GM21723 (cell line): ENCODE measurements around the gene C1orf159.

Experiments used
- ATAC-seq: cut with Tn5 transposase; IDR thresholded peaks from one replicate; pipeline ENCODE4 v1.9.1; 2021; ENCODE audit warnings: mild to moderate bottlenecking, moderate library complexity; ENCODE audit not compliant: unreplicated experiment

Gene C1orf159

DNA sequence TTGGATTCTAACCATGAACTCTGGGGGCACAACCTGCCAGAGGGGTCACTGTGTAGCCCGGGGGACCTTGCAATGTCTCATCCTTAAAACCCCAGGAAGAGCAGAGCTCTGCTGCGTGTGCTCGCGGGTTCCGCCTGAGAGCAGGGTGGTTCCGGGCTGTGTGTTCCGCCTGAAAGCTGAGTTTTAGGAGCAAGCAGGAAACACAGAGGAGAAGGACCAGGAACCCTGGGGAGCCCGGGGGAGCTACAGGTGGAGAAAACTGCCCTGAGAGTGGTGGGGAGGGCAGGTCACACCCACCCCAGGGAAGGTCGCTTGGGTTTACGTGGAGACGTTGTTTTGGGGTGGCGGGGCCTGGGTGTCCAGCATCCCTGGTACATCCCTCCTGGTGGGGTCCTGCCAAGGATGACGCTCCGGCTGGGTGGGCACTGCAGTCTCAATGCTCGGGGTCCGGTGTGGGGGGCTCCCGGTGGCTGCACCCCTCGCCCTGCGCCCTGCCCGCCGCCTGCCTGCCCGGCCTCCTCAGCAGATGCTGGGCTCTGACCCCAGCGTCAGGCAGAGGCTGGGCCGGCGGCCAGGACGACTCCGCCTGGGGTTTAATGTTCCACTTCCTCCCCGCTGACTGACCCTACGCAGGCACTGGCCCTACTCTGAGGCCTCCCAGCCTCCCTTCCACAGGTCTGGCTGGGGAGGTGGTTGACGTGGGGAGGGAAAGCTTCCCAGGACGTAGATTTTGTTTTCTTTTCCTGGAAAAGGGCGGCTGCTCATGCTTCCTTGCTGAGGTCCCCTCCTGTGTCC, 17.3 kb upstream of the C1orf159 start:
- ATAC-seq, result no peak

DNA sequence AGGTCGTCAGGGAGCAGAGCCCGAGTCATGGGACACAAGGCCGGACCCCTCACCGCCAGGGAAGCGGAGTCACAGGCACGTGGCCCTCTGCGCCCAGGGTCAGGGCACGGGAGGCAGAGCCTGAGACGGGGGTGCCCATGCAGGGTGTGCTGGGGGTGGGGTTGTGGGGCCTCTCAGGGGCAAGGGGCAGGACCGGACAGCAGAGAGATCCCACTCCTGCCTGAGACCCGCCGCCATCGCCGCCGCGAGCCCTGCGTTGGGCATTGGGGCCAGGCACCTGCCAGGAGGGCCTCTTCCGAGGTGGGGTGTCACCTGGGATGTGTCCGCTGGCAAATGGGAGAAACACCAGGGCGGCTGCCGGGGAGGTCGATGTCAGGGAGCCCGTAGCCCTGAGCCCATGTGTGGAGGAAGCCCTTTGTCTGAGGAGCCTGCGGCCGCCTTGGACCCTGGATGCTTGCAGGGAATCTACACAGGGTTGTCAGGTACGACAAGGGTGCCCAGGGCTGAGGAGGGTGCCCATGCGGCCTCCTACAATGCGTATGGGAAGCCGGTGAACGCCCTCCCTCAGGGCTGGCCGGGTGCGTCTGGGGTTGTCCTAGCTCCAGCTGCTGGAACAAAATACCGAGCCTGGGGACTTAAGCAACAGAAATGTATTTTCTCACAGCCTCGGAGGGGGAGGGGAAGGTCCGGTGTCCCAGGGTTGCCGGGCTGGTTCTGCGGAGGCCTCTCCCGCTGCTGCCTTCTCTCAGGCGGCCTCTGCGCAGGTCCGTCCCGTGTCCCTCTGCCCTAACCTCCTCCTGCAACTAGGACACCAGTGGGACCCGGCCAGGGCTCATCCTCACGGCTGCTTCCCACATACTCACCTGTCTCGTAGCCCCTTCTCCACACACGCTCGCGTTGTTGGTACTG, 16.4 kb upstream of the C1orf159 start:
- no peak for ATAC-seq

DNA sequence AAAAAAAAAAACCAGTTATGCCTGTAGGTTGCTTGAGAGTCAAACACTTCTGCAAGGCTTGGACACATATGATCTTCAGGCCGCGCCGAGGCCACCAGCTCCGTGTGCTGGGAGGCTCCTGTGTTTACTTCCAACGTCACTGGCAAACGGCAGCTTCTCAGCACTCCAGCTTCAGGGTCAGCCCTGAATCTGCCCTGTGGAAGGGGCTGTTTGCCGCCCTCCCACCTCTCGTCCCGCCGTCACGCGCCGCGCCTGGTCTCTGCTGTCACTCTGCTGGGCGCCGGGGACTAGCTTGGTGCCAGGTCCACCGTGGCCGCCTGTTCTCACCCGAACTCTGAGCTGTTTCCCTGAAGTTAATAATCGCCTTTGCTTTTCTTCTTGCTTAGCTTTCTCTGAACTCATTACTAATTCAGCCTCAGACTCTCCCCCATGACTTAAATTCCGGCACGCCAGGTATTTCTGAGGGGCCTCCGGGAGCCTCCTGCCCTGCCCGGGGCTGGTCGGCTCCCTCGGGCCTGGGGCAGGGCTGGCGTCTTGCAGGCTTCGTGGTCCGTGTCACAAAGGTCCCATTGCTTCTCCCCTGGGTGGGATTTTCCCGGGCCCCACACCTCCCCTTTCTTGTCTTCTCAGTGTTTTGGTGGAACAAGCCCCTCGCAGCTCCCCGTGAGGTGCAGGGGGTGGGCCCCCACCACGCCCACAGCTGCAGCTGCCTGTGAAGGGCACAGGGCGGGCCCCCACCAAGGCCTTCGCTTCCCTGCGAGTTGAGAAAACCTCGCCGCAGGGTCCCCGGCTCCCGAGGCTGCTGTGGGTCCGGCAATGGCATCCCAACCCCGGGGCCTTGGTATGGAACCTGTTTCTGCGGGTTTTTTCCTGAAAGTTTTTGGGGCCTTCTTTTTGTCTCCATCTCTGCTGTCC, 14.6 kb upstream of the C1orf159 start:
- ATAC-seq, result no peak

DNA sequence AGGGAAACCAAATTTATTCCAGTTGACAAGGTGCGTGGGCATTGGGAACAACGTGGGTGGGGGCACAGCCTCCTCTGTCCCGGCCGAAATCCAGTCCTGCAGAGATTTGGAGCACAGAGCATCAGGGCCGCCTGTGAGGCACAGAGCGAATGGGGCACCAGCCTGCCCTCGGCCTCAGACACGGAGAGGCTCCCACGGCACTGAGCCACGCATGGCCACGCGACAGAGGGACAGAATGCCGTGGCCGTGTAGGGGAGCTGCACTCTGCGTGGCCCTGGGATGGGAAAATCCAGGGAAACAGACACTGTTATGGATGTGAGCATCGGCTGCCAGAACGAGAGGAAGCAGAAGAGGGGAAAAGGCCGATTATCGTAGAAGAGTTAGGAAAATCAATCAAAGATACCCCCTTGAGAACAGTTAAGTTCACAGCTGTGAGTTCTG, 13.5 kb upstream of the C1orf159 start:
- ATAC-seq, result no peak

DNA sequence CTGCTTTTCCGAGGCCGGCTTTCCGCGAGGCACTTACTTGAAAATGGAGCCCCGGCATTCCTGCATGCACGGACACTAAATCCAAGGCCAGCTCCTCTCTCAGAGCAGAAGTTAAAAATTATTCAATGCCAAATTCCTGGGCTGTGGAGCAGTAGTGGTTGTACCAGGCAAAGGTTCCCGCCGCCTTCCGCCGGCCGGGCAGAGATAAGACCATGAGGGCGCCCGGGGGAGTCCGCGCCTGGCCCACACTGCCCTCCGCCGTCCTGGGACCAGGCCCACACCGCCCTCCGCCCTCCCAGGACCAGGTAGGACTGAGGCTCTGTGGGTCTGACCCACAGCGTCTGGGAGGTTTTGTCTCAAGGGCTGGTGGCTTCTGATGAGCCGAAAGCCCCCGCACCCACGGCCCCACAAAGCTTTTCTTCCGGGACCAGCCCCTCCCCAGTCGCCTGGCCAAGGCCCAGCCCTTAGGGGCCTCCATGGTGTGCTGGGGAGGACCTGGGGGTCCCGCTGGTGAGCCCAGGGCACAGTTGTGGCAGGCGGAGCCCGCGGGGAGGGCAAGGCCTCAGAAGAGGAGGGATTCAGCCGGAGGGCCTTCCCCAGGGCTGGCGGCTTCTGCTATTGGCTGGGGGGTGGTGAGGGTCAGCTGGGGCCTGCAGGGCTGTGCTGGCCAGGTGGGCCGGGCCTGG, 12.7 kb upstream of the C1orf159 start:
- no peak for ATAC-seq

DNA sequence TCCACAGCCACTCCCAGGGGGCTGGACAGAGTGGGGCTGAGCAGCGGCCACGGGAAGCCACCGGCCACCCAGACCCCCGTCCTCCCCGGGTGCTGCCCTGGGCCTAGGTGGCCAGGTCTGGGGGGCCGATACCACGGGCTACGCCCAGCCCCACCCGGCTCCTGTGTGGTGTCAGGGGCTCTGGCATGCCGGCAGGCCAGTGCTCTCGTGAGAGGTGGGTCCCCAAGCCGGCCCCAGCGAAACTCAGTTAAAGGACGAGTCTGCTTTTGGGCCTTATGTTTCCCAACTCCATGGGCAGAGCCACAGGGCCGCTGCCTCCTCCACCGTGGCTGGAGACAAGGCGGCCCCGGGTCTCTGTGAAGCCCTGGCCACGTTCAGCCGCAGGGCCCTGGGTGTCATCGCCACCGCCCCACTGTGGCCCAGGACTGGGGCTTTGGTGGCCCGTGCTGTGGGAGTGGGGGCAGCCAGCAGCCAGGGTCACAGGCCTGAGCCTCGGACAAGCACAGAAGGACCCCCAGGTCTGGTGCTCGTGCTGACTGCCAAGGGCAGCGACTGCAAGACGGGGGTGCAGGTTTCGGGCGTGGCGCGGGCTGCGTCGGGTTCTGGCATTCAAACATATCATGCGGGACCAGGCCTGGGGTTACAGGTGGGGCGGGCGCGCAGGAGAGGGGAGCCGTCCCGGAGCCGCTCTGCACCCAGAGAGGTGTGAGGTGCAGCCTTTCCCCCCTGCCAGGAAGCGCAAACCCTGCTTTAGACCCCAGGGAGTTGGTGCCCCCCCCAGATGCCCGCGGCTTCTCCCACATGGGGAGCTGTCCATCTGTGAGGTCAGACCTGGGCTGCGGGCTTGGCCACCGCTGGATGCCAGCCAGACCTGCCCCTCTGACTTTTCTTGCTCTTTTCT, 11.9 kb upstream of the C1orf159 start:
- ATAC-seq, result no peak

DNA sequence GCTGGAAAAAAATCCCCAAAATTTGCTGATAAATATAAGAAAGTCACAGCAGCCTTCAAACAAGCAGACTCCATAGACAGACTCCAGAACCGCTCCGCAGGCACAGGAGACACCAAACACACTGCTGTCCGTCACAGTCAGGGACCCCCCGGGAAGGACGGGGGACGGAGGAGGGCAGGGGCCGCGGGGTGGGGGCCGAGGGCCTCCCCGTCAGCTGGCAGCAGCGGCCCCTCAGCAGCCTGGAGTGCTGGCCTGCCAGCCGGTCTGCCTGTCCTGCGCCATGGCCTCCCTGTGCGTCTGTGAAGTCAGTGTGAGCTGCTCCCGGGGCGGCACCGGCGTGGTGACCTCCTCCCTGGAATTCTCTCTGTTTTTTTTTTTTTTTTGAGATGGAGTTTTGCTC, 10.1 kb upstream of the C1orf159 start:
- no peak for ATAC-seq

DNA sequence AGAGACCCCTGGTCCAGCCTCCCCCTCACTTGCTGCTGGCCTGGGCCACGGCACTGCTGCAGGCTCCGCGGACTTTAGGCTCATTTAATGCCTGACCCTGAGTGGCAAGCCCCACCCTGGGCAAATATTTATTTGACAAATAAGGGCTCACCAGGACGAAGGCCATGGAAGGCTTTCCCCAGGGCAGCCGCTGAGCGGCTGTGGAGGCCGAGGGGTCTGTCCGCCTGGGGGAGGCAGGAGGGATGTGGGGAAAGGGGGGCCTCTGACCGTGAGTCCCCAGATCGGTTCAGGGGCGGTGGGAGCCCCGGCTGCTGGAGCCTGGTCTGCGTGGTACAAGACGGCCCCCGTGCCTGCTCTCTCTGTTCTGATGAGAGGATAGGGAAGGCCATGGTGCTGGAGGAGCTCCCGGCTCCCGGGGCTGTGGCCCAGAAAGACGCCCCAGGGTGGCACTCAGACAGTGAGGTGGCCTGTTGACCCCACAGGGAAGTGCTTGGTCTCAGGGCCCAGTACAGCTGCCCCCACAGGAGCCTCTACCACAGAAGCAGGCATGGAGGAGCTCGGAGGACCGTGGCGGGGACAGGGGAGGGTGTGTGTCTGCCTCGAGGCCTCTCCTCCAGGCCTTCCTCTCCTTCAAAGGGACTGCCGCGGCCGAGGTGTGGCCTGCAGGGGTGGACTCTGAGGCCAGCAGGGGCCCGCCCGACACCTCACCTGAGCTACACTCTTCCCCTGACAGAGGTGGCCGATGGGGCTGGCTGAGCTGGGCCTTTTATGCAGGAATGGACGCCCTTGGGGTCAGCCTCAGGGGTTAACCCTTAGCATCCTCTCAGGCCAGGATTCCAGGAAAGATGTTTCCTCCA, 9.1 kb upstream of the C1orf159 start:
- ATAC-seq, result no peak

DNA sequence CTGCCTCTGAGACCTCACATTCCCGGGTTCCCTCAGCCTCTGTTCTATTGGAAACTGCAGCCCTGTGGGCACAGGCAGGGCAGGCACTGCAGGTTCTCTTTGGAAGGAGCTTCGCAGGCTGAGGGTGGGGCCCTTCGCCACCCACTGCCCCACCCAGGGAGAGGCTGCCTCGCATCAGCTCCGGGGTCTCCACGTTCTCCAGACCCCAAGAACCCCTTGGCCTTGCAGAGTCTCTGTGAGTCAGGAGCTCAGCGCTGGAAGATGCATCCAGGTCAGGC, 8.6 kb upstream of the C1orf159 start:
- ATAC-seq, result no peak

DNA sequence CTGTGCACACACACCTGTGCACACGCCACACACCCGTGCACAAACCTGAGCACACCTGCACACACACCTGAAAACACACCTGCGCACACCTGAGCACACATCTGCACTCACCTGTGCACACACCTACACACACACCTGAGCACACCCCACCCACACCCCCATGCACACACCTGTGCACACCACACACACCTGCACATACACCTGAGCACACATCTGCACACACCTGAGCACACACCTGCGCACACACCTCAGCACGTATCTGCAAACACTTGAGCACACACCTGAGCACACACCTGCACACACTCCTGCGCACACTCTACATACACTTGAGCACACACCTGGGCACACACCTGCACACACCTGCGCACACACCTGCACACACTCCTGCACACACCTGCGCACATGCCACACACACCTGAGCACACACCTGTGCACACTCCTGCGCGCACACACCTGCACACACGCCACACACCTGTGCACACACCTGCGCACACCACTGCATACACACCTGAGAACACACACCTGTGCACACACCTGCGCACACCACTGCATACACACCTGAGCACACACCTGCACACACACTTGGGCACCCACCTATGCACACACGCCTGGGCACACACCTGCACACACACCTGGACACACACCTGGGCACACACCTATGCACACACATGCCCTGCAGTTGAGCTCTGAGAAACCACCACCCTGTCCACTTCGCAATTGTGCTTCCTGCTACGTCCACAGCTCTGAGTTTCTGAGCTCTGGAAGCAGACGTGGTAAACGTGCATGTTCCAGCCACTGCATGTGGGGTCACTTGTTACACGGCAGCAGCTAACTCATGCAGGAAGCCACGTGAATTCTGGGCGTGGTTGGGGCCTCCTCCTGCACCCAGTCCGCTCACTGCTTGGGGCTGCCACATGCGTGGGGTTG, 8.0 kb upstream of the C1orf159 start:
- no peak for ATAC-seq

DNA sequence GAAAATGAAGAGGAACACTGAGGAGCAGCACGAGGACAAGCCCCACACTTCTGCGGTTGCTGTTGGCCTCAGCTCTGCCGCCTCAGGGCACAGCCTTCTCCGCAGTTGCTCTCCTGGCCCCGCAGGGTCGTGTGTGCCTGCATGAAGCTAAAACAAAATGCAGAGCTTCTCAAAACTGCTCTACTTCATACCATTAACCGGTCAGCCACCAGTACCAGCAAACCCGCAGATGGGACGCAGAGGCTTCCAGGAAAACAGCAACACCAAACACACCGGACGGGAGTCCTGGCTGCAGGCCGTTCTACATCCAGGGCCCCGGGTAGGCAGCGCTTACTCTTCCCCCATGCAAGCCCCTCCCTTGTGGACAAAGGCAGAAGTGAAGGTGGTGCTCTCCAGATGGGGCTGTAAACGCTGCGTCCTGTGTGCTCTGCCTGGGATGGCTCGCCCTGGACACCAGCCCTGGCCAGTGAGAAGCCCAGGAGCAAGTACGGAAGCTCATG, 7.1 kb upstream of the C1orf159 start:
- ATAC-seq, result no peak

DNA sequence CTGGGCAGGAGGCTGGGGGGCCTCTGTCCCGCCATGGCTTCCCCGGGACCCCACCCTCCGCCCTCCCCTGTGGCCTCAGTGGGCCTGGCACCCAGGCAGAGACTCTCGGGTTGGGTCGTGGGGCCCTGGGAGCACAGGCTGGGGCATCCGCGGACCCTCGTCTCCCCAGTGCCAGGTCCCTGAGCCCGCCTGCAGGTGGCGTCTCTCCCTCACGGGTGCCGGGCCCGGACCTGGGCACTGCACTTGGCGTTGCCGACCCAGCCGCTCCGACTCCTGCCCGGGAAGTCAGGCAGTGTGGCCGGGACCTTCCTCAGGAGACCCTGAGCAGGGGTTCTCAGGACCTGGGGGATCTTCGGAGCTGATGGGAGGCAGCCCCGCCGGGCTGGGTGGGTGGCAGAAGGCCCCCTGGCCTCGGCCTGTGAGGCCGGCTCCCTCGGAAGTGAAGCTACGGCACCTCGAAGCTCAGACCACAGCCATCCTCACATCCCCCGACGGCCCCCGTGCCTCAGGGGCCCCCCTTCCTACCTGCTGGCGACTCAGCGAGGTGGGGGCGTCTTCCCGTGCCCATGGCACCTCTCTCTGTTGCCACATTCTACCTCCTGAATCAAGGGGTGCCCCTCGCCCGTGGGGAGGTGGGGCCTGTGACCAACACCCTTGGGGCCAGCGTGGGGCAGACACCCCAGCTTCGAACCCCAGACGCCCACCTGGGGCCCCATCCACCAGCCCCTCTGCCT, 6.4 kb upstream of the C1orf159 start:
- ATAC-seq, result no peak

DNA sequence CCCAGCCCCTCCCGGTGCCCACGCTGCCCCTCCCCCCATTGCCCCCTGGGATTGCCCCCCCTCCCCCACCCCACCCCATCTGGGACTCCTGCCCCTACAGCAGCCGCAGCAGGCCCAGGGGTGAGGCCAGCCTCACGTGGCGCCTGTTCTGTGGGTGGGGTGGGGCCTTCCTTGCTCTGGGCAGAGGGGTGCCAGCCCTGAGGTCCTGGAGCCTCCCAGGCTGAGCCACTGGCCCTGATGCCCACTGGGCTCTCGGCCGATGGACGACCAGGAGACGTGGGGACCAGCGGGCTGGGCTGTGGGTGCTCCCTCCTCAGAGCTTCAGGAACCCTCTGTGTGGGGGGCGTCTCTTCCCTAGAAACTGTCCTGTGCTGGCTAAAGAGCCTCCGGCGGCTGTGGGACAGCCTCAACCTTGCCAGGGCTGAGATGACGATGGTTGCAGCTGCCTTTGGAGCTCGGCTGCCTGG, 5.8 kb upstream of the C1orf159 start:
- no peak for ATAC-seq

DNA sequence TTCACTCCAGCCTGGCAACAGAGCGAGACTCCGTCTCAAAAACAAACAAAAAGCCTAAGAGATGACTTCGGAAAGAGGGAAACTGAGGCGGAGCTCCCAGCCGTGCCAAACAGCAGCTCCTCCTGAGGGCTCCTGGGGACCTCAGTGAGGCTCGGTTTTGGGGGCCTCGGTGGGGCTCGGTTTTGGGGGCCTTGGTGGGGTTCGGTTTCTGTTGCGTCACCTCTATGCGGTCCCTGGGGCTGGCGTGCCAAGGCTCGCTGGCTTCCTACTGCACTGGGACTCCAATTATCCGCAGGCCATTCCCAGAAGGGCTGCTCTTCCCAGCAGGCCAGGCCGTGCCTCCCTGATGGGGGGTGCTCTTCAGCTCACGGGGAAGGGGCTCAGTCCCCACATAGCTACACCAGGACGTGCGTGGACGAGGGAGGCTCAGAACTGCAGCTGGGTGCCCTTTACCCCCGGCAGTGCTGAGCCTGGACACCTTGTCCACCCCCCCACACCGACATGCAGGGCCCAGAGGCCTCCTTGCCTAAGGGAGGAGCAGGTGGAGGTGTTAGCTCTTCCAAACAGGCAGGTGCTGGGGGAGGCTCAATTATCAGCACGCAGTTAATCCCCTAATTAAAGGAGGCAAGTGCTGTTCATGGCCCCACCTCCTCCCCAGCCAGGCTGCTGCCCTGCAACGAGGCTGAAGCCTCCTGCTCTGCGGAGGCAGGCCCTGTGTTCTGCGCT, 5.1 kb upstream of the C1orf159 start:
- ATAC-seq, result no peak

DNA sequence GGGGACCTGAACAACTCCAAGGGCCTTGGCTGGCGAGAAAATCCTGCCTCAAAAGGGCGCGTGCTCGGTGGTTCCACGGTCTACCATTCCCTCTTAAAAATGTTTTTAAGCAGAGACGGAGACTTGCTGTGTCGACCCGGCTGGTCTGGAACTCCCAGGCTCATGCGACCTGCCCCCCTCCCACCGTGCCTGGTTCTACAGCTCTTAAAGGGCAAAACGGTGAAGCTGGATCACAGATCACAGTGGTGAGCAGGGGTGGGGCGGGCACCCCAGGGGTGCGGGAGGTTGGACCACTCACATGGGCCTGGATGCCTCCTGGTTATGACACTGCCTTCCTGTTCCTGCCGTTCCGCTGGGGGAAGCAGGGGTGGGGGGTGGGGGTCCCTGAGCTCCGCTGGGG, 4.2 kb upstream of the C1orf159 start:
- no peak for ATAC-seq

DNA sequence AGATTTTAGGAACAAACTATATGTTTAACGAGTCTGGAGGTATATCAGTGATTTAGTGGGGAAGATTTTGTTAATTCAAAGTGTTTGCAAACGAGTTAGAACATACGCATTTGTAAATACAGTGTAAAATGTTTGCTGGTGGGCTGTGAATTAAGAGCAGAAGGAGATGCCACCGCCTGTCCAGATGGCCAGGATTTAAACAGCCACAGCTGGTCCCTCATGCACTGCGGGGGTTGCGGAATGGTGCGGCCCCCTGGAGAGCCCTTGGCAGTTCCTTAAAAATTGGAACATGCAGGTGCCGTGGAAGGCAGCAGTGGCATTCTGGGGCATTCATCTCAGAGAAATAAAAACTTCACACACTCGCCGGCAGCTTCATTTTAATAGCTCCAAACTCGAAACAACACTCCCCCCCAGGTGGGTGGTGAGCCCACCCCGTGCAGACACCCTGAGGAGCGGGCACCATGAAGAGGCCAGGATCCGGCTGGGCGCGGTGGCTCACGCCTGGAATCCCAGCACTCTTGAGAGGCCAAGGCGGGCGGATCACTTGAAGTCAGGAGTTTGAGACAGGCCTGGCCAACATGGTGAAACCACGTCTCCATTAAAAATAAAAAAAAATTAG, 3.5 kb upstream of the C1orf159 start:
- ATAC-seq, result no peak
